ENCODE data around the gene PPP1R13B.

The PPP1R13B gene

DNA sequence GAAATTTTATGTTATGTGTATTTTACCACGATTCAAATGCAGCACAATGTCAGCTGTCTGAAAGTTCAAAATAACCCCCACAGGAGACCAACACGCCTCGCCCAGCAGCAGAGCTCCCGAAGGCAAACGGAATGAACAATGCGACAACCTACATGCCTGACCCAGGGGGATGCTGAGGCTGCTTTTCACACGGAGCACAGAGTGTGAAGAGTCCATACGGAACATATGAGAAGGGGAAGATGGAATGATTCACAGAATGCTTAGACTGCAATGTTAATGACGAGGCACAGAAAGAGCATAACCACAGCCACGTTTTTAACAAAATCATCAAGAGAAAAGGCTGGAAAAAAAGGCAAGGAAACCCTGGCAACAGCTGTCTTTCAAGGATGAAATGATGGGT, 109.2 kb downstream of the PPP1R13B start:
- Histone ChIP-seq H3K27ac (ENCODE audit: low read length) (no peak overlapping the region), H2AFZ (ENCODE audit: low read depth, low read length) (no peak overlapping the region), H3K4me3 (ENCODE audit: low read length) (no peak overlapping the region), H3K4me2 (ENCODE audit: low read length) (no peak overlapping the region), H3K9me3 (ENCODE audit: insufficient read depth, low read length) (no peaks in the 10 kb centered on the region), H3K4me1 (ENCODE audit: low read length) (no peaks in the 10 kb centered on the region), H3K79me2 (ENCODE audit: low read length) (no peaks in the 10 kb centered on the region), H3K9ac (ENCODE audit: low read length) (no peak overlapping the region), H3K27me3 (ENCODE audit: low read depth, low read length) (no peaks in the 10 kb centered on the region), H4K20me1 (ENCODE audit: insufficient read depth, low read length) (no peaks in the 10 kb centered on the region), H3K36me3 (replicated peaks; ENCODE audit: low read depth, low read length) (no peaks in the 10 kb centered on the region)
- TF ChIP-seq EZH2phosphoT487 (IDR thresholded peaks at IDR 0.05; ENCODE audit: low read depth): no peak
- TF ChIP-seq, protein P1, sequence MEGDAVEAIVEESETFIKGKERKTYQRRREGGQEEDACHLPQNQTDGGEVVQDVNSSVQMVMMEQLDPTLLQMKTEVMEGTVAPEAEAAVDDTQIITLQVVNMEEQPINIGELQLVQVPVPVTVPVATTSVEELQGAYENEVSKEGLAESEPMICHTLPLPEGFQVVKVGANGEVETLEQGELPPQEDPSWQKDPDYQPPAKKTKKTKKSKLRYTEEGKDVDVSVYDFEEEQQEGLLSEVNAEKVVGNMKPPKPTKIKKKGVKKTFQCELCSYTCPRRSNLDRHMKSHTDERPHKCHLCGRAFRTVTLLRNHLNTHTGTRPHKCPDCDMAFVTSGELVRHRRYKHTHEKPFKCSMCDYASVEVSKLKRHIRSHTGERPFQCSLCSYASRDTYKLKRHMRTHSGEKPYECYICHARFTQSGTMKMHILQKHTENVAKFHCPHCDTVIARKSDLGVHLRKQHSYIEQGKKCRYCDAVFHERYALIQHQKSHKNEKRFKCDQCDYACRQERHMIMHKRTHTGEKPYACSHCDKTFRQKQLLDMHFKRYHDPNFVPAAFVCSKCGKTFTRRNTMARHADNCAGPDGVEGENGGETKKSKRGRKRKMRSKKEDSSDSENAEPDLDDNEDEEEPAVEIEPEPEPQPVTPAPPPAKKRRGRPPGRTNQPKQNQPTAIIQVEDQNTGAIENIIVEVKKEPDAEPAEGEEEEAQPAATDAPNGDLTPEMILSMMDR (IDR thresholded peaks at IDR 0.05; ENCODE audit: low read depth, low read length): no peak

DNA sequence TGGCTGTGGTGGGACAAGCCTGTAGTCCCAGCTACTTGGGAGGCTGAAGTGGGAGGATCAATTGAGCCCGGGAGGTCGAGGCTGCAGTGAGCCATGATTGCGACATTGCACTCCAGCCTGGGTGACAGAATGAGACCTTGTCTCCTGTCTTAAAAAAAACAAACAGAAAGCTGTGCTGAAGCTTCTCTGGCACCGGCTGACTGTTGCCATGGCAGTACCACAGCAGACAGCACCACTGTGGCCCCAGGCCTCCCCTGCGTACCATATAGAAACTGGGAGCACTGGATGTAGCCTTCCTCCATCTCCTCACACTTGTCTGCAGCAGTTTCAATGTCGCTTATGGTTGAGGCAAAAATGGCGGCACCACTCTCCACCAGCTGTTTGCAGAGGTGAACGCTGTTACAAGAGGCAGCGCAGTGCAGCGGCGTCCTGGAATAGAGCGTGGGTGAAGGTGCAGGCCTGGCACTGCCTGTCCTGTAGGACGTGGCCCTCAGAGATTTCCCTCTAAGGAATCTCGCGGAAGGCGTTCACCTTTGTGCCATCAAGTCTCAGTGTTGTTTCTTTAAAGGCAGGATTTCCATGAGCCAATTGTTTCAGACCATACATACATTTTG, 109.8 kb downstream of the PPP1R13B start:
- Histone ChIP-seq H3K9ac (ENCODE audit: low read length) (no peak overlapping the region), H3K79me2 (ENCODE audit: low read length) (no peaks in the 10 kb centered on the region), H3K27ac (ENCODE audit: low read length) (no peak overlapping the region), H3K4me3 (ENCODE audit: low read length) (no peak overlapping the region), H4K20me1 (ENCODE audit: insufficient read depth, low read length) (no peaks in the 10 kb centered on the region), H2AFZ (ENCODE audit: low read depth, low read length) (no peak overlapping the region), H3K27me3 (ENCODE audit: low read depth, low read length) (no peaks in the 10 kb centered on the region), H3K4me2 (ENCODE audit: low read length) (no peak overlapping the region), H3K4me1 (ENCODE audit: low read length) (no peaks in the 10 kb centered on the region), H3K9me3 (ENCODE audit: insufficient read depth, low read length) (no peaks in the 10 kb centered on the region), H3K36me3 (replicated peaks; ENCODE audit: low read depth, low read length) (no peaks in the 10 kb centered on the region)
- no peak for TF ChIP-seq EZH2phosphoT487 (IDR thresholded peaks at IDR 0.05; ENCODE audit: low read depth)

DNA sequence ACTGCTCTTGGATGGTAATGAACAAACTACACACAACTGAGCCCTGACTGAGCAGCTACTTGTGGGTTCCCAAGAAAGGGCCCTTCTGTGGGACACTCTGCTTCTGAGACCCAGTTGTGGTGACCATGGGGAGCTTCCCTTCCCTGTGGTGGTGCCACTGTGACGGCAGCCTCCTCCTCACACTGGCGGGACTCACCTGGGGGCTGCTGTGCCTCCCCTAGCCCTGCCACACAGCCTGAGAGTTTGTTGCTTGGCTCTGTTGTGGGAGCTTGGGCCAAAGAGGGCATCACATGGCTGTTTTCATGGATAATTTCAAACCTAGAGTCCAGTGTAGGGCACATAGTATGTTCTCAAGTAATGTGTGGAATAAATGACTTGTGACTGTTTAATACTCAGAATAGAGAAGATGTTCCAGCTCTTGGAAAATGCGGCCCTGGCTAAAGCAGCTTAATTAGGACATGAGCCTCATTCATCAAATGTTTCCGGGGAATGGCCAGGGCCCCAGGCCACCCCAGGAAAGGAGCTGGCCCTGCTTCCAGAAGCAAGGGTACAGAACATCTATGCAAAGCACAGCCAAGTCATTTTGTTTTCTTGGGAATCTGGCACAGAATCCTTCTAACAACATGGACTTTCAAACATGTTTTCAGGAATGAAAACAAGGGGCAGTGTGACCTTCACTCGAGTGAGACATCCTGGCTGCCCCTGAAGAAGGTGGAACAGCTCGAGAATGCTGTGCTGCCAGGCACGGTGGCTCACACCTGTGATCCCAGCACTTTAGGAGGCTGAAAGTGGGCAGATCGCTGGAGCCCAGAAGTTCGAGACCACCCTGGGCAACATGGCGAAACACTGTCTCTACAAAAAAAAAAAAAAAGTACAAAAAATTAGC, 110.6 kb downstream of the PPP1R13B start:
- Histone ChIP-seq H3K9me3 (ENCODE audit: insufficient read depth, low read length) (no peaks in the 10 kb centered on the region), H3K4me1 (ENCODE audit: low read length) (no peaks in the 10 kb centered on the region), H3K27ac (ENCODE audit: low read length) (no peak overlapping the region), H2AFZ (ENCODE audit: low read depth, low read length) (no peak overlapping the region), H3K27me3 (ENCODE audit: low read depth, low read length) (no peaks in the 10 kb centered on the region), H3K79me2 (ENCODE audit: low read length) (no peaks in the 10 kb centered on the region), H3K9ac (ENCODE audit: low read length) (no peak overlapping the region), H4K20me1 (ENCODE audit: insufficient read depth, low read length) (no peaks in the 10 kb centered on the region), H3K4me2 (ENCODE audit: low read length) (no peak overlapping the region), H3K4me3 (ENCODE audit: low read length) (no peak overlapping the region), H3K36me3 (replicated peaks; ENCODE audit: low read depth, low read length) (no peaks in the 10 kb centered on the region)
- TF ChIP-seq, protein P1 (IDR thresholded peaks at IDR 0.05; ENCODE audit: low read depth, low read length): no peak

DNA sequence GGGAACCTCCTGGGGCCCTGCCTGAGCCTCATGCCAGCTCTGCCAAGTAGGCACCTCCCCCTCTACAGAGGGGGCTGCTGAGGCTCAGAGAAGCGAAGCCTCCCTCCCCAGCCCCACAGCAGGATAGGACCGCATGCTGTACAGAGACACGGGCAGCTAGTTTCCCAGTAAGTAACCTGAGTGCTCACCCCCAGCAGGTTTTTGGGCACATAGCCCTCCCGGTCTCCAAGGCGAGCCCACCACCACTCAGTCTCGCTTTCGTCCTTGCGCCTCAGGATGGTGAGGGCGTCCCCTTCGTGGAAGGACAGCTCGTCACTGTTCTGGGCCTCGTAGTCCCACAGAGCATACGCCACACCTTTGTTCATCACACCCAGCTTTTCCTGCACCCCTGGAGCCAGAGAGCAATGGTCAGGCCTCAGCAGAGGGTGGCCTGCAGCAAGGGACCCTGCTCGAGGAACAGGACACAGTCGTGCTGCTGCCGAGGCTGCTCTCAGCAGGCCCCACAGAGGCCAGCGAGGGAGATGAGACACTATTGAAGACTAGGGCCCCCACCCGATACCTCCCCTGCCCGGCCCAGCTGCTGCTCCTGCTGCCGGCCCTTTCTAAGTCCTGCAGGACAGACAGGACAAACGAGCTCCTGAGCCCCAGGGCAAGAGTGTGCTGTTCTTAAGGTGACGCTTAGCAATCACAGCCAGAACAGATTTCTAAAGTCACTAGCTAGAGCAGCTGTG, 111.4 kb downstream of the PPP1R13B start:
- no peak for TF ChIP-seq EZH2phosphoT487 (IDR thresholded peaks at IDR 0.05; ENCODE audit: low read depth)
- TF ChIP-seq, protein P1 (IDR thresholded peaks at IDR 0.05; ENCODE audit: low read depth, low read length): no peak
- no peaks in the 10 kb centered on the region for H3K9me3 ChIP-seq (ENCODE audit: insufficient read depth, low read length)
- no peak overlapping the region for H3K9ac ChIP-seq (ENCODE audit: low read length)
- H3K27me3 ChIP-seq (ENCODE audit: low read depth, low read length): no peaks in the 10 kb centered on the region
- no peaks in the 10 kb centered on the region for H3K79me2 ChIP-seq (ENCODE audit: low read length)
- no peak overlapping the region for H3K4me2 ChIP-seq (ENCODE audit: low read length)
- no peak overlapping the region for H2AFZ ChIP-seq (ENCODE audit: low read depth, low read length)
- H4K20me1 ChIP-seq (ENCODE audit: insufficient read depth, low read length): no peaks in the 10 kb centered on the region
- no peaks in the 10 kb centered on the region for H3K36me3 ChIP-seq (replicated peaks; ENCODE audit: low read depth, low read length)
- H3K27ac ChIP-seq (ENCODE audit: low read length): no peak overlapping the region
- no peaks in the 10 kb centered on the region for H3K4me1 ChIP-seq (ENCODE audit: low read length)
- H3K4me3 ChIP-seq (ENCODE audit: low read length): no peak overlapping the region

Measured in OCI-LY3 (cell line).